Transverse colon (tissue), 4 donors: ENCODE measurements around the gene CLASP2. TPM values are rescaled to one million over a fixed set of nuclear protein-coding genes. Genes with fewer than 3 reads are reported as not detected.
"Not testable (repeated sequence)": the region's sequence is repeated elsewhere in the genome, so short reads cannot be mapped to it uniquely, and the experiment has no call there.

ENCODE experiments used
- DNase-seq: peaks from one replicate; pipeline ENCODE4 v3.0.0-alpha.2; 2019
- H3K27ac ChIP-seq, 4 donors: fragments of 200-600 bp; sonication (generic); 2 replicates each; pipeline ENCODE4 v1.5.1; 2016 to 2018; ENCODE audit warnings: inconsistent platforms in 4 of 4
- H3K27me3 ChIP-seq: fragments of 200-600 bp; sonication (generic); 2 replicates; pipeline ENCODE4 v1.5.1; 2017; ENCODE audit warnings: inconsistent platforms
- H3K36me3 ChIP-seq, 4 donors: fragments of 200-600 bp; sonication (generic); 2 replicates each; pipeline ENCODE4 v1.5.1; 2017 to 2019; ENCODE audit warnings: inconsistent platforms in 4 of 4
- H3K4me1 ChIP-seq, 4 donors: fragments of 200-600 bp; sonication (generic); 2 replicates each; pipeline ENCODE4 v1.5.1; 2017 to 2020; ENCODE audit warnings: inconsistent platforms in 4 of 4
- H3K4me3 ChIP-seq, 4 donors: fragments of 200-600 bp; sonication (generic); 1 replicate in 1 of 4; 2 replicates in 3 of 4; pipeline versions ENCODE4 v1.5.1 to v1.6.1; 2017 to 2019; ENCODE audit warnings: inconsistent platforms in 4 of 4
- H3K9me3 ChIP-seq, 2 donors: fragments of 200-600 bp; sonication (generic); 2 replicates each; pipeline ENCODE4 v1.5.1; 2017 to 2019; ENCODE audit warnings: inconsistent platforms in 2 of 2
- CTCF ChIP-seq, 5 experiments: fragments of 200-600 bp in 3 of 5; fragments of 450-650 bp in 2 of 5; sonication (generic) in 3 of 5; IDR thresholded peaks; 1 replicate in 2 of 5; 2 replicates in 3 of 5; pipeline ENCODE4 v1.5.1; 2016 to 2017; ENCODE audit warnings: antibody characterized with exemption in 5 of 5, inconsistent platforms in 3 of 5, mild to moderate bottlenecking in 2 of 5, moderate library complexity in 1 of 5
- EP300 ChIP-seq: sonication (generic); formaldehyde crosslinking; IDR thresholded peaks from one replicate; pipeline ENCODE4 v1.6.1; 2017; ENCODE audit warnings: antibody characterized with exemption, low read depth
- POLR2A ChIP-seq: fragments of 450-650 bp; IDR thresholded peaks from one replicate; pipeline ENCODE4 v1.6.1; 2016; ENCODE audit warnings: antibody characterized with exemption, mild to moderate bottlenecking, moderate library complexity
- POLR2AphosphoS5 ChIP-seq, 3 donors: sonication (generic); formaldehyde crosslinking; IDR thresholded peaks; one replicate each; pipeline ENCODE4 v1.6.1; 2016; ENCODE audit warnings: antibody characterized with exemption in 3 of 3
- WGBS, 2 donors: methylation state at CpG; one replicate each; pipeline ENCODE4 v1.1.5; 2018; ENCODE audit warnings: low coverage in 1 of 2; 5-methylcytosine and 5-hydroxymethylcytosine counted together
- in situ Hi-C, 4 donors: fragments of 200-750 bp; cut with MboI; loops; one replicate each; pipeline versions ENCODE4 v1.15.0 to v1.15.1; 2017; ENCODE audit warnings: low sequenced_read_pairs in 3 of 4, low pct_ligation_motif_present in 1 of 4, low pct_unique_long_range_greater_than_20kb in 1 of 4
- intact Hi-C: fragments of 100-400 bp; cut with DNase I; formaldehyde crosslinking; loops from one replicate; pipeline ENCODE4 v1.15.1; 2023; ENCODE audit warnings: low total_unique reads
- total RNA-seq, 4 donors: library from RNA; depleted of rRNA; stranded (reverse); fragments of >200 nt; gene quantifications; one replicate each; pipeline ENCODE4 v1.1.0, GENCODE V29; 2016

CLASP2 gene
- total RNA-seq, 4 donors from 2014 or later: 50.0 to 119 (median 56.6) TPM

GRCh38 chr3:33473813-33474212 lies 244.2 kb downstream of the CLASP2 start:
- Histone ChIP-seq H3K27ac (no peak overlapping the region), H3K4me1 (no peaks in the 10 kb centered on the region), H3K27me3 (no peaks in the 10 kb centered on the region), H3K9me3 (no peaks in the 10 kb centered on the region), H3K36me3 (no peaks in the 10 kb centered on the region), H3K4me3 (no peak overlapping the region)
- intact Hi-C loops (no loop called here), in situ Hi-C loops (no loop called here)
- TF ChIP-seq EP300 (no peak), POLR2AphosphoS5 (IDR thresholded peaks at IDR 0.05) (no peak), CTCF (IDR thresholded peaks at IDR 0.05) (no peak), POLR2A (no peak)
- WGBS, 2 donors: 96% methylated on average over 2 of the region's 2 CpGs; no CpG with 5 or more reads in 1 of the 2 donors
- DNase-seq: no peak

GRCh38 chr3:33467786-33468185 lies 250.3 kb downstream of the CLASP2 start:
- 96% methylated on average over 3 of the region's 3 CpGs; no CpG with 5 or more reads in 1 of the 2 donors for WGBS, 2 donors
- intact Hi-C loops (no loop called here), in situ Hi-C loops (no loop called here)
- DNase-seq: no peak
- no peak for TF ChIP-seq POLR2A
- no peak for TF ChIP-seq POLR2AphosphoS5 (IDR thresholded peaks at IDR 0.05)
- TF ChIP-seq EP300: no peak
- TF ChIP-seq CTCF (IDR thresholded peaks at IDR 0.05): no peak
- Histone ChIP-seq H3K4me1 (no peaks in the 10 kb centered on the region), H3K36me3 (no peaks in the 10 kb centered on the region), H3K4me3 (no peak overlapping the region), H3K27ac (no peak overlapping the region), H3K27me3 (no peaks in the 10 kb centered on the region), H3K9me3 (no peaks in the 10 kb centered on the region)

- in situ Hi-C loops: no loop called here
- intact Hi-C loops: no loop called here
These were observed 257.0 kb downstream of the CLASP2 start for GRCh38 chr3:33461097-33461496.

GRCh38 chr3:33459577-33459976 lies 258.5 kb downstream of the CLASP2 start:
- H3K4me1 ChIP-seq, intact Hi-C loops, H3K27ac ChIP-seq, DNase-seq, H3K4me3 ChIP-seq, H3K27me3 ChIP-seq, H3K36me3 ChIP-seq, in situ Hi-C loops: not testable (repeated sequence)
- H3K9me3 ChIP-seq: peaks cover 5 to 12% of the 10 kb centered on the region in 2 donors
- 97 to 98% methylated on average over 4 of the region's 4 CpGs for WGBS, 2 donors

More at GRCh38 chr3:33461097-33461496, 257.0 kb downstream of the CLASP2 start:
- Histone ChIP-seq H3K4me1 (no peaks in the 10 kb centered on the region), H3K9me3 (peaks cover 5 to 12% of the 10 kb centered on the region in 2 donors), H3K27me3 (no peaks in the 10 kb centered on the region), H3K27ac (no peak overlapping the region), H3K36me3 (no peaks in the 10 kb centered on the region), H3K4me3 (no peak overlapping the region)
- WGBS, 2 donors: 89 to 97% methylated on average over 2 of the region's 2 CpGs
- DNase-seq: no peak
- TF ChIP-seq POLR2A: no peak
- no peak for TF ChIP-seq CTCF (IDR thresholded peaks at IDR 0.05)
- no peak for TF ChIP-seq EP300
- TF ChIP-seq POLR2AphosphoS5 (IDR thresholded peaks at IDR 0.05): no peak

GRCh38 chr3:33458446-33458845 lies 259.6 kb downstream of the CLASP2 start:
- in situ Hi-C loops (no loop called here), intact Hi-C loops (no loop called here)
- 97% methylated on average over 3 of the region's 3 CpGs; no CpG with 5 or more reads in 1 of the 2 donors for WGBS, 2 donors

More at GRCh38 chr3:33458446-33458845, 259.6 kb downstream of the CLASP2 start:
- Histone ChIP-seq H3K9me3 (peaks cover 5 to 12% of the 10 kb centered on the region in 2 donors), H3K27ac (no peak overlapping the region), H3K36me3 (no peaks in the 10 kb centered on the region), H3K4me3 (no peak overlapping the region), H3K4me1 (no peaks in the 10 kb centered on the region), H3K27me3 (no peaks in the 10 kb centered on the region)
- no peak for DNase-seq
- TF ChIP-seq CTCF (IDR thresholded peaks at IDR 0.05): no peak
- no peak for TF ChIP-seq POLR2AphosphoS5 (IDR thresholded peaks at IDR 0.05)
- TF ChIP-seq EP300: no peak
- no peak for TF ChIP-seq POLR2A
